Ectodermal cell (in vitro differentiated cells): Measurements from ENCODE around the gene VWF.
"Not testable (repeated sequence)": the region's sequence is repeated elsewhere in the genome, so short reads cannot be mapped to it uniquely, and the experiment has no call there.

ENCODE experiments used
- H3K27ac ChIP-seq: 2 replicates; pipeline ENCODE4 v1.7.0; 2013; ENCODE audit warnings: mild to moderate bottlenecking, low read depth, low read length; ENCODE audit not compliant: insufficient read depth, poor library complexity, severe bottlenecking
- H3K27me3 ChIP-seq: 2 replicates; pipeline ENCODE4 v1.7.0; 2013; ENCODE audit warnings: mild to moderate bottlenecking, low read length; ENCODE audit not compliant: insufficient read depth, control insufficient read depth, poor library complexity, severe bottlenecking
- H3K36me3 ChIP-seq: one replicate; pipeline ENCODE4 v1.7.0; 2013; ENCODE audit warnings: low read length; ENCODE audit not compliant: control insufficient read depth, insufficient read depth
- H3K4me1 ChIP-seq: one replicate; pipeline ENCODE4 v1.7.0; 2013; ENCODE audit warnings: low read length; ENCODE audit not compliant: control insufficient read depth, insufficient read depth
- H3K4me3 ChIP-seq: 2 replicates; pipeline ENCODE4 v1.7.0; 2013; ENCODE audit warnings: low read depth, low read length, control low read depth; ENCODE audit not compliant: insufficient read depth
- H3K9me3 ChIP-seq: 2 replicates; pipeline ENCODE4 v1.7.0; 2013; ENCODE audit warnings: mild to moderate bottlenecking, low read length, moderate library complexity; ENCODE audit not compliant: control insufficient read depth
- WGBS, 2 experiments: methylation state at CpG; one replicate each; pipeline ENCODE4 v1.1.7; 2013; ENCODE audit warnings: missing lambda C conversion rate in 2 of 2; 5-methylcytosine and 5-hydroxymethylcytosine counted together

VWF gene

GRCh38 chr12:6145564-6145963 lies 21.1 kb upstream of the VWF start:
- Histone ChIP-seq H3K4me1 (peaks cover 4% of the 10 kb centered on the region), H3K36me3 (no peaks in the 10 kb centered on the region), H3K4me3 (no peak overlapping the region), H3K9me3 (no peaks in the 10 kb centered on the region), H3K27ac (no peak overlapping the region), H3K27me3 (no peaks in the 10 kb centered on the region)
- 91 to 92% methylated on average over 8 of the region's 8 CpGs for WGBS, 2 experiments

- no peak overlapping the region for H3K27ac ChIP-seq
- 97 to 99% methylated on average over 4 of the region's 4 CpGs for WGBS, 2 experiments
These were observed 18.8 kb upstream of the VWF start for GRCh38 chr12:6143303-6143675.

GRCh38 chr12:6142368-6143302 lies 18.2 kb upstream of the VWF start:
- not testable (repeated sequence) for H3K27me3 ChIP-seq, H3K27ac ChIP-seq, H3K36me3 ChIP-seq, H3K4me3 ChIP-seq, H3K4me1 ChIP-seq, H3K9me3 ChIP-seq
- WGBS, 2 experiments: 93 to 96% methylated on average over 35 of the region's 35 CpGs

More at GRCh38 chr12:6143303-6143675, 18.8 kb upstream of the VWF start:
- Histone ChIP-seq H3K4me3 (no peak overlapping the region), H3K36me3 (no peaks in the 10 kb centered on the region), H3K9me3 (no peaks in the 10 kb centered on the region), H3K4me1 (peaks cover 4% of the 10 kb centered on the region), H3K27me3 (no peaks in the 10 kb centered on the region)

- not testable (repeated sequence) for H3K27me3 ChIP-seq, H3K36me3 ChIP-seq, H3K4me3 ChIP-seq, H3K9me3 ChIP-seq, H3K4me1 ChIP-seq, H3K27ac ChIP-seq
- WGBS, 2 experiments: 91 to 92% methylated on average over 16 of the region's 16 CpGs
These were observed 17.4 kb upstream of the VWF start for GRCh38 chr12:6141731-6142367.

GRCh38 chr12:6140651-6141447 lies 16.4 kb upstream of the VWF start:
- Histone ChIP-seq H3K27me3 (no peaks in the 10 kb centered on the region), H3K36me3 (no peaks in the 10 kb centered on the region), H3K4me1 (peaks cover 4% of the 10 kb centered on the region), H3K27ac (no peak overlapping the region), H3K4me3 (no peak overlapping the region), H3K9me3 (no peaks in the 10 kb centered on the region)
- WGBS, 2 experiments: 84 to 86% methylated on average over 8 of the region's 8 CpGs

GRCh38 chr12:6135071-6135470 lies 10.6 kb upstream of the VWF start:
- Histone ChIP-seq H3K36me3 (no peaks in the 10 kb centered on the region), H3K4me3 (no peak overlapping the region), H3K4me1 (no peaks in the 10 kb centered on the region), H3K27me3 (no peaks in the 10 kb centered on the region), H3K27ac (no peak overlapping the region), H3K9me3 (no peaks in the 10 kb centered on the region)
- WGBS, 2 experiments: 89 to 98% methylated on average over 2 of the region's 2 CpGs

GRCh38 chr12:6133642-6134041 lies 9.2 kb upstream of the VWF start:
- H3K36me3 ChIP-seq: no peaks in the 10 kb centered on the region
- H3K27me3 ChIP-seq: no peaks in the 10 kb centered on the region
- 91 to 94% methylated on average over 18 of the region's 18 CpGs for WGBS, 2 experiments
- H3K9me3 ChIP-seq: no peaks in the 10 kb centered on the region
- no peak overlapping the region for H3K27ac ChIP-seq
- no peaks in the 10 kb centered on the region for H3K4me1 ChIP-seq
- H3K4me3 ChIP-seq: no peak overlapping the region

- Histone ChIP-seq H3K4me1 (no peaks in the 10 kb centered on the region), H3K9me3 (no peaks in the 10 kb centered on the region), H3K36me3 (no peaks in the 10 kb centered on the region), H3K27me3 (no peaks in the 10 kb centered on the region), H3K27ac (no peak overlapping the region), H3K4me3 (no peak overlapping the region)
- 97% methylated on average over 34 of the region's 34 CpGs for WGBS, 2 experiments
These were observed 8.0 kb upstream of the VWF start for GRCh38 chr12:6132496-6132895.

- Histone ChIP-seq H3K4me3 (no peak overlapping the region), H3K36me3 (no peaks in the 10 kb centered on the region), H3K27ac (no peak overlapping the region), H3K27me3 (no peaks in the 10 kb centered on the region), H3K9me3 (no peaks in the 10 kb centered on the region), H3K4me1 (peaks cover 7% of the 10 kb centered on the region)
- WGBS, 2 experiments: 91 to 97% methylated on average over 3 of the region's 3 CpGs
These were observed 789 bp upstream of the VWF start for GRCh38 chr12:6125310-6125608.

- Histone ChIP-seq H3K36me3 (no peaks in the 10 kb centered on the region), H3K4me3 (no peak overlapping the region), H3K27me3 (no peaks in the 10 kb centered on the region), H3K4me1 (peaks cover 7% of the 10 kb centered on the region), H3K27ac (no peak overlapping the region), H3K9me3 (no peaks in the 10 kb centered on the region)
- 84 to 88% methylated on average over 9 of the region's 9 CpGs for WGBS, 2 experiments
These were observed 1.2 kb downstream of the VWF start for GRCh38 chr12:6123258-6123657.
